Gastrocnemius medialis (tissue), 4 donors: ENCODE data around the gene TNIP3. TPM values are rescaled to one million over a fixed set of nuclear protein-coding genes. Genes with fewer than 3 reads are reported as not detected.
"Not testable (repeated sequence)": the region's sequence is repeated elsewhere in the genome, so short reads cannot be mapped to it uniquely, and the experiment has no call there.

Source experiments
- ATAC-seq, 2 donors: fragments of 150-250 bp; one replicate each; pipeline ENCODE4 v1.9.1; 2016
- DNase-seq, 2 donors: peaks; one replicate each; pipeline ENCODE4 v3.0.0-alpha.2; 2019
- H3K27ac ChIP-seq, 4 donors: fragments of 200-600 bp; sonication (generic); 1 replicate in 1 of 4; 2 replicates in 3 of 4; pipeline ENCODE4 v1.5.1; 2016 to 2018; ENCODE audit warnings: mild to moderate bottlenecking in 2 of 4, moderate library complexity in 1 of 4
- H3K27me3 ChIP-seq, 3 donors: fragments of 200-600 bp; sonication (generic) in 2 of 3; 1 replicate in 1 of 3; 2 replicates in 2 of 3; pipeline versions ENCODE4 v1.5.1 to v1.6.0; 2016 to 2019; ENCODE audit warnings: mild to moderate bottlenecking in 1 of 3, moderate library complexity in 1 of 3
- H3K36me3 ChIP-seq, 2 donors: fragments of 200-600 bp; sonication (generic) in 1 of 2; one replicate each; pipeline ENCODE4 v1.5.1; 2017 to 2018
- H3K4me1 ChIP-seq, 2 donors: fragments of 200-600 bp; sonication (generic) in 1 of 2; one replicate each; pipeline ENCODE4 v1.5.1; 2016 to 2017; ENCODE audit warnings: mild to moderate bottlenecking in 2 of 2
- H3K4me3 ChIP-seq, 4 donors: fragments of 200-600 bp; sonication (generic) in 3 of 4; 1 replicate in 1 of 4; 2 replicates in 3 of 4; pipeline ENCODE4 v1.5.1; 2016 to 2019; ENCODE audit warnings: mild to moderate bottlenecking in 2 of 4
- H3K9me3 ChIP-seq, 3 donors: fragments of 200-600 bp; sonication (generic) in 2 of 3; 1 replicate in 1 of 3; 2 replicates in 2 of 3; pipeline ENCODE4 v1.5.1; 2016 to 2019
- POLR2A ChIP-seq, 2 donors: fragments of 450-650 bp; IDR thresholded peaks; one replicate each; pipeline ENCODE4 v1.6.1; 2017; ENCODE audit warnings: antibody characterized with exemption in 2 of 2, mild to moderate bottlenecking in 2 of 2, moderate library complexity in 2 of 2
- in situ Hi-C, 4 donors: fragments of 200-750 bp; cut with MboI; loops; one replicate each; pipeline versions ENCODE4 v1.15.0 to v1.8.0; 2017; ENCODE audit warnings: low sequenced_read_pairs in 4 of 4
- intact Hi-C: fragments of 100-400 bp; cut with DNase I; formaldehyde crosslinking; loops from one replicate; pipeline ENCODE4 v1.15.1; 2023; ENCODE audit warnings: low total_unique reads
- total RNA-seq, 4 donors: library from RNA; depleted of rRNA; stranded (reverse); fragments of >200 nt; gene quantifications; one replicate each; pipeline versions ENCODE4 v1.1.0 to v1.2.3, GENCODE V29; 2016
- TF ChIP-seq, protein P1 (sequence below), 5 experiments: fragments of 450-650 bp in 3 of 5; fragments of 200-600 bp in 2 of 5; sonication (generic) in 2 of 5; IDR thresholded peaks in 4 of 5; conservative IDR thresholded peaks in 1 of 5; 1 replicate in 4 of 5; 2 replicates in 1 of 5; pipeline ENCODE4 v1.5.1; 2016 to 2019; ENCODE audit warnings: antibody characterized with exemption in 5 of 5, mild to moderate bottlenecking in 3 of 5, moderate library complexity in 3 of 5

TNIP3 gene, protein sequence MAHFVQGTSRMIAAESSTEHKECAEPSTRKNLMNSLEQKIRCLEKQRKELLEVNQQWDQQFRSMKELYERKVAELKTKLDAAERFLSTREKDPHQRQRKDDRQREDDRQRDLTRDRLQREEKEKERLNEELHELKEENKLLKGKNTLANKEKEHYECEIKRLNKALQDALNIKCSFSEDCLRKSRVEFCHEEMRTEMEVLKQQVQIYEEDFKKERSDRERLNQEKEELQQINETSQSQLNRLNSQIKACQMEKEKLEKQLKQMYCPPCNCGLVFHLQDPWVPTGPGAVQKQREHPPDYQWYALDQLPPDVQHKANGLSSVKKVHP
- not detected for total RNA-seq

DNA sequence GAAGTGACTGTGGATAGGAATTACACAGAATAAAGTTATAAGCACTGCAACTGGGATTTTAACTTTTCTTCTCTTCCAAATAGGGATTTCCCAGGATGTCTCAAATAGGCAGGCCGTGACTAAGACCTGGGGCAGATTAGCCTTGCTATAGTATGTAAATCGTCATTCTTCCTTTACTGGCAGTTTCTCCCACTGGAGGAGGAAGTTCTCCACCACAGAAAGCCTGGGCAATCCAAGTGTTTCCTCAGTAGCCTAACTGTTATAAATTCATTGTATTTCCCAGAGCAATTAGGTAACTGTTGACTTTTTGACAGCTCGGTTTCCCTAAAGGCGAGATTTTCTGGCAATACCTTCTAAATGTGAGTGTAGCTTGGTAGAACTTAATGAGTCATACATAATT, at the start of gene TNIP3:
Gene TNIP3 (minus strand): TSS at position 31 of the 400 bp plus-strand sequence. CDS start 196 bp downstream, outside the sequence.
- TF ChIP-seq, protein P1, sequence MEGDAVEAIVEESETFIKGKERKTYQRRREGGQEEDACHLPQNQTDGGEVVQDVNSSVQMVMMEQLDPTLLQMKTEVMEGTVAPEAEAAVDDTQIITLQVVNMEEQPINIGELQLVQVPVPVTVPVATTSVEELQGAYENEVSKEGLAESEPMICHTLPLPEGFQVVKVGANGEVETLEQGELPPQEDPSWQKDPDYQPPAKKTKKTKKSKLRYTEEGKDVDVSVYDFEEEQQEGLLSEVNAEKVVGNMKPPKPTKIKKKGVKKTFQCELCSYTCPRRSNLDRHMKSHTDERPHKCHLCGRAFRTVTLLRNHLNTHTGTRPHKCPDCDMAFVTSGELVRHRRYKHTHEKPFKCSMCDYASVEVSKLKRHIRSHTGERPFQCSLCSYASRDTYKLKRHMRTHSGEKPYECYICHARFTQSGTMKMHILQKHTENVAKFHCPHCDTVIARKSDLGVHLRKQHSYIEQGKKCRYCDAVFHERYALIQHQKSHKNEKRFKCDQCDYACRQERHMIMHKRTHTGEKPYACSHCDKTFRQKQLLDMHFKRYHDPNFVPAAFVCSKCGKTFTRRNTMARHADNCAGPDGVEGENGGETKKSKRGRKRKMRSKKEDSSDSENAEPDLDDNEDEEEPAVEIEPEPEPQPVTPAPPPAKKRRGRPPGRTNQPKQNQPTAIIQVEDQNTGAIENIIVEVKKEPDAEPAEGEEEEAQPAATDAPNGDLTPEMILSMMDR (IDR thresholded peaks at IDR 0.05 in 4 of 5, conservative IDR thresholded peaks at IDR 0.05 in 1 of 5), result no peak
- TF ChIP-seq POLR2A (IDR thresholded peaks at IDR 0.05), result no peak
- Histone ChIP-seq H3K4me3 (no peak within 1 kb of the TSS), H3K36me3 (no peaks in the 10 kb centered on the region), H3K27me3 (no peaks in the 10 kb centered on the region), H3K9me3 (no peaks in the 10 kb centered on the region), H3K27ac (no peak within 1 kb of the TSS), H3K4me1 (no peaks in the 10 kb centered on the region)
- in situ Hi-C loops (no loop called here), intact Hi-C loops (no loop called here)
- DNase-seq (no peak), ATAC-seq (no peak)

DNA sequence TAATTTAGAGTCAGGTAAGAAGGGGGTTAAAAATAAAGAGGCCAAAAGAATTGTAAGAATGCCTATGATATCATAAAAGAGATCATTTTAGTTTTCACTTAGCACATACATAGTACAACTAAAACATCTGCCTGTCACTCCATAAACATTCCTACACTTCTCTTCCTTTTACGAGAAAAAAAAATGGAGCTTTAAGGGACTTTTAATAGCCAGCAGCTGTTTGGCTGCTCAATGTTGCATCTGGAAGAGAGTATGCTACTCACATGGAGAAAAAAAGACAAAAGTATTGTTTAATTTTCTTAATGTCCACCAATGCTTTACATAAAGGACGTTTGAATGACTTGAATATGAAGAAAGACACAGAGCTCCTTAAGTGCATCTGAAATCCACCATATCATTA, 48.7 kb upstream of the TNIP3 start:
- no peak for ATAC-seq
- Histone ChIP-seq H3K4me1 (no peaks in the 10 kb centered on the region), H3K9me3 (no peaks in the 10 kb centered on the region), H3K4me3 (no peak overlapping the region), H3K36me3 (no peaks in the 10 kb centered on the region), H3K27me3 (no peaks in the 10 kb centered on the region), H3K27ac (no peak overlapping the region)
- TF ChIP-seq, protein P1 (IDR thresholded peaks at IDR 0.05 in 4 of 5, conservative IDR thresholded peaks at IDR 0.05 in 1 of 5), result no peak
- TF ChIP-seq POLR2A (IDR thresholded peaks at IDR 0.05), result no peak
- in situ Hi-C loops, result no loop called here
- intact Hi-C loops, result no loop called here
- DNase-seq, result no peak

DNA sequence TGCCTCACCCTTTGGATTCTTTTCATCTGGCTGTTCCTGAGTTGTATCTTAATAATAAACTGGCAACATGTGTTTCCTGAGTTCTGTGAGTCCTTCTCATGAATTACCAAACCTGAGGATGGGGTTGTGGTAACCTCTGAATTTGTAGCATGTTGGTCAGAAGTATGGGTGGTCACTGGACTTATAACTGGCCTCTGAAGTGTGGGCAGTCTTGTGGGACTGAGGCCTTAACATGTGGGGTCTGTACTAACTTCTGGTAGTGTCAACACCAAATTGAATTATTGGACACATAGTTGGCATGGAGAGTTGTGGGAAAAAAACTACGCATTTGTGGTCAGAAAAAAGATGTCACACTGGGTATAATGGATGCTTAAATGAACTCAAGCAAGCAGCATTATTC, 45.0 kb upstream of the TNIP3 start:
- Histone ChIP-seq H3K9me3 (no peaks in the 10 kb centered on the region), H3K4me1 (no peaks in the 10 kb centered on the region), H3K27ac (no peak overlapping the region), H3K4me3 (no peak overlapping the region), H3K27me3 (no peaks in the 10 kb centered on the region), H3K36me3 (no peaks in the 10 kb centered on the region)
- in situ Hi-C loops, result no loop called here
- DNase-seq (no peak), ATAC-seq (no peak)
- intact Hi-C loops, result no loop called here
- TF ChIP-seq, protein P1 (IDR thresholded peaks at IDR 0.05 in 4 of 5, conservative IDR thresholded peaks at IDR 0.05 in 1 of 5), result no peak
- TF ChIP-seq POLR2A (IDR thresholded peaks at IDR 0.05), result no peak

DNA sequence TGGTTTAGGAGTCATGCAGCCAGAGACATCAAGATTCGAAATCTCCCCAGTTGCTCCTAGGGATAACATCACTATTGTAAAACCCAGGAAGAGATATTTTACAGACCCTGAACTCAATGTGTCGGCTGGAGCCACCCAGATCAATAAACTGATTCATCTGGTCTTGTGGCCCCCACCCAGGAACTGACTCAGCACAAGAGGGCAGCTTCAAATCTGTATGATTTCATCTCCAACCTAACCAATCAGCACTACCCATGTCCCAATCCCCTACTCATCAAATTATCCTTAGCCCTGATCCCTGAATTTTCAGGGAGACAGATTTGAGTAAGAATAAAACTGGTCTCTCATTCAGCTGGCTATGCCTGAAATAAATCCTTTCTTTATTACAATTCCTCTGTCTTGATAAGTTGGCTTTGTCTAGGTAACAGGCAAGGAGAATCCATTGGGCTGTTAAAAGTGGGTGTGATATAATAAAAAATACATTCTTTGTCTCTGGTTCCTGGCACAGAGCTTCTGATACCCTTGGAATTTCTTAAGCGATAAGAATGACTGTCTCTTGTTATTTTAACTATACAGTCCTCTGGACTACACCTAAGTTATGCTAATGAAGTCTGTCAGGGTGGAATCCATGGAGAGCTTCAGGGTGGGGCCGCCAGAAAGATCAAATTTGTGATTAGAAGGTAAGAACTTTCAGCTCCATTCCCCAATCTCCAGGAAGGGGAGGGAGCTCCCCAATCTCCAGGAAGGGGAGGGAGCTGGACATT, 44.3 kb upstream of the TNIP3 start:
- Histone ChIP-seq H3K36me3 (no peaks in the 10 kb centered on the region), H3K4me3 (no peak overlapping the region), H3K27ac (no peak overlapping the region), H3K27me3 (no peaks in the 10 kb centered on the region), H3K4me1 (no peaks in the 10 kb centered on the region), H3K9me3 (no peaks in the 10 kb centered on the region)
- in situ Hi-C loops, result no loop called here
- ATAC-seq, result no peak
- intact Hi-C loops, result no loop called here
- TF ChIP-seq, protein P1 (IDR thresholded peaks at IDR 0.05 in 4 of 5, conservative IDR thresholded peaks at IDR 0.05 in 1 of 5), result no peak
- no peak for DNase-seq

DNA sequence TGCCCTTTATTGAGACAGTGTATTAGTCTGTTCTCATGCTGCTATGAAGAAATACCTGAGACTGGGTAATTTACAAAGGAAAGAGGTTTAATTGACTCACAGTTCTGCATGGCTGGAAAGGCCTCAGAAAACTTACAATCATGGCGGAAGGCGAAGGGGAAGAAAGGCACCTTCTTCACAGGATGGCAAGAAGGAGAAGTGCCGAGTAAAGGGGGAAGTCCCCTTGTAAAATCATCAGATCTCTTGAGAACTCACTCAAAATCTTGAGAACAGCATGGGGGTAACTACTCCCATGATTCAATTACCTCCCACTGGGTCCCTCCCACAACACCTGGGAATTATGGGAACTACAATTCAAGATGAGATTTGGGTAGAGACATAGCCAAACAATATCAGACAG, 41.7 kb upstream of the TNIP3 start:
- intact Hi-C loops, H3K4me1 ChIP-seq, H3K36me3 ChIP-seq, H3K9me3 ChIP-seq, in situ Hi-C loops, DNase-seq, H3K27me3 ChIP-seq, H3K27ac ChIP-seq, ATAC-seq, H3K4me3 ChIP-seq: not testable (repeated sequence)
